DOHH2 (cell line): ENCODE measurements around the gene LMO7.

ENCODE experiments used
- H3F3A ChIP-seq: fragments of 200-600 bp; sonication (generic), shearing (Covaris generic); 2 replicates; pipeline ENCODE4 v1.6.0; 2016; ENCODE audit warnings: antibody characterized with exemption, mild to moderate bottlenecking; ENCODE audit not compliant: control insufficient read depth, insufficient read depth
- H3K27ac ChIP-seq: fragments of 200-600 bp; sonication (generic); 2 replicates; pipeline ENCODE4 v1.5.1; 2014; ENCODE audit warnings: low read depth, mild to moderate bottlenecking, low read length, moderate library complexity
- H3K27me3 ChIP-seq: fragments of 200-600 bp; sonication (generic); 2 replicates; pipeline ENCODE4 v1.6.1; 2014; ENCODE audit warnings: mild to moderate bottlenecking, low read length, mixed read lengths; ENCODE audit not compliant: control insufficient read depth
- H3K36me3 ChIP-seq: fragments of 200-600 bp; sonication (generic); 2 replicates; pipeline ENCODE4 v1.6.1; 2014; ENCODE audit warnings: mild to moderate bottlenecking, low read length, moderate library complexity, mixed read lengths; ENCODE audit not compliant: control insufficient read depth
- H3K4me1 ChIP-seq: fragments of 200-600 bp; sonication (generic); 2 replicates; pipeline ENCODE4 v1.6.1; 2014; ENCODE audit warnings: mild to moderate bottlenecking, low read length, mixed read lengths; ENCODE audit not compliant: control insufficient read depth
- H3K4me2 ChIP-seq: fragments of 200-600 bp; sonication (generic); 2 replicates; pipeline ENCODE4 v1.6.0; 2014; ENCODE audit warnings: mild to moderate bottlenecking, low read length, moderate library complexity
- H3K4me3 ChIP-seq: fragments of 200-600 bp; sonication (generic); 2 replicates; pipeline ENCODE4 v1.5.1; 2014; ENCODE audit warnings: mild to moderate bottlenecking, low read length, mixed read lengths
- H3K79me2 ChIP-seq: fragments of 200-600 bp; sonication (generic); 2 replicates; pipeline ENCODE4 v1.6.1; 2014; ENCODE audit warnings: mild to moderate bottlenecking, low read length, mixed read lengths; ENCODE audit not compliant: control insufficient read depth
- H3K9me2 ChIP-seq: fragments of 200-600 bp; sonication (generic); replicated peaks from 2 replicates; pipeline ENCODE4 v1.6.1; 2014; ENCODE audit warnings: mild to moderate bottlenecking, low read length, mixed read lengths; ENCODE audit not compliant: control insufficient read depth
- H3K9me3 ChIP-seq: fragments of 200-600 bp; sonication (generic); 2 replicates; pipeline ENCODE4 v1.6.1; 2014; ENCODE audit warnings: antibody characterized with exemption, low read length, mixed read lengths; ENCODE audit not compliant: control insufficient read depth, insufficient read depth
- H4K20me1 ChIP-seq: fragments of 200-600 bp; sonication (generic); 2 replicates; pipeline ENCODE4 v1.6.0; 2014; ENCODE audit warnings: low read depth, mild to moderate bottlenecking, antibody characterized with exemption, low read length, moderate library complexity; ENCODE audit not compliant: control insufficient read depth, insufficient read depth
- CTCF ChIP-seq: fragments of 200-600 bp; sonication (generic); IDR thresholded peaks from one replicate; pipeline ENCODE4 v1.5.1; 2014; ENCODE audit warnings: antibody characterized with exemption, mild to moderate bottlenecking, low read depth, low read length; ENCODE audit not compliant: poor library complexity, severe bottlenecking
- EZH2phosphoT487 ChIP-seq: fragments of 200-600 bp; sonication (generic); IDR thresholded peaks from 2 replicates; pipeline ENCODE4 v1.6.1; 2017; ENCODE audit warnings: borderline replicate concordance, mild to moderate bottlenecking, antibody characterized with exemption, low read length, moderate library complexity, mixed read lengths

LMO7 gene

GRCh38 chr13:75843074-75843473 is 206.9 kb downstream of the LMO7 start:
- no peaks in the 10 kb centered on the region for H4K20me1 ChIP-seq
- no peaks in the 10 kb centered on the region for H3F3A ChIP-seq
- H3K27me3 ChIP-seq, result no peaks in the 10 kb centered on the region
- peaks cover 13% of the 10 kb centered on the region for H3K36me3 ChIP-seq
- TF ChIP-seq EZH2phosphoT487, result no peak
- TF ChIP-seq CTCF, result no peak
- H3K79me2 ChIP-seq, result no peaks in the 10 kb centered on the region
- no peaks in the 10 kb centered on the region for H3K9me3 ChIP-seq
- H3K4me3 ChIP-seq, result no peak overlapping the region
- H3K27ac ChIP-seq, result no peak overlapping the region
- no peak overlapping the region for H3K4me2 ChIP-seq
- H3K4me1 ChIP-seq, result no peaks in the 10 kb centered on the region
- no peaks in the 10 kb centered on the region for H3K9me2 ChIP-seq

GRCh38 chr13:75843991-75844390 is 207.9 kb downstream of the LMO7 start:
- Histone ChIP-seq H3K4me3 (no peak overlapping the region), H3K79me2 (no peaks in the 10 kb centered on the region), H3K9me3 (no peaks in the 10 kb centered on the region), H3K4me2 (no peak overlapping the region), H3K36me3 (peaks cover 13% of the 10 kb centered on the region), H3K9me2 (no peaks in the 10 kb centered on the region), H3K27me3 (no peaks in the 10 kb centered on the region), H3K4me1 (no peaks in the 10 kb centered on the region), H3F3A (no peaks in the 10 kb centered on the region), H4K20me1 (no peaks in the 10 kb centered on the region), H3K27ac (no peak overlapping the region)
- TF ChIP-seq EZH2phosphoT487 (no peak), CTCF (no peak)

GRCh38 chr13:75847588-75847987 is 211.5 kb downstream of the LMO7 start:
- TF ChIP-seq CTCF (no peak), EZH2phosphoT487 (no peak)
- Histone ChIP-seq H3K79me2 (no peaks in the 10 kb centered on the region), H3K36me3 (peaks cover 6% of the 10 kb centered on the region)

GRCh38 chr13:75850916-75851315 is 214.8 kb downstream of the LMO7 start:
- no peak overlapping the region for H3K27ac ChIP-seq
- peaks cover 6% of the 10 kb centered on the region; the same call in 1 of the 2 replicates for H3K36me3 ChIP-seq

More at GRCh38 chr13:75847588-75847987, 211.5 kb downstream of the LMO7 start:
- Histone ChIP-seq H3K4me3 (no peak overlapping the region), H3K27me3 (no peaks in the 10 kb centered on the region), H3K4me2 (no peak overlapping the region), H3K27ac (no peak overlapping the region), H3K9me2 (no peaks in the 10 kb centered on the region), H3K4me1 (no peaks in the 10 kb centered on the region), H4K20me1 (no peaks in the 10 kb centered on the region), H3F3A (no peaks in the 10 kb centered on the region), H3K9me3 (no peaks in the 10 kb centered on the region)

More at GRCh38 chr13:75850916-75851315, 214.8 kb downstream of the LMO7 start:
- no peaks in the 10 kb centered on the region for H3K4me1 ChIP-seq
- H3K4me3 ChIP-seq, result no peak overlapping the region
- H3K4me2 ChIP-seq, result no peak overlapping the region
- H3F3A ChIP-seq, result no peaks in the 10 kb centered on the region
- no peaks in the 10 kb centered on the region for H3K9me3 ChIP-seq
- TF ChIP-seq CTCF (no peak), EZH2phosphoT487 (no peak)
- H4K20me1 ChIP-seq, result no peaks in the 10 kb centered on the region
- H3K79me2 ChIP-seq, result no peaks in the 10 kb centered on the region
- no peaks in the 10 kb centered on the region for H3K9me2 ChIP-seq
- no peaks in the 10 kb centered on the region for H3K27me3 ChIP-seq
